Keratinocyte (primary cell): Measurements from ENCODE around the gene FHOD1.

Experiments used
- EZH2 ChIP-seq: IDR thresholded peaks from one replicate; pipeline ENCODE4 v1.6.1; 2012; ENCODE audit warnings: inconsistent platforms, mild to moderate bottlenecking, low read length, moderate library complexity
- TF ChIP-seq, protein P1 (sequence below), 3 experiments: IDR thresholded peaks in 1 of 3; conservative IDR thresholded peaks in 1 of 3; optimal IDR thresholded peaks in 1 of 3; 2 replicates in 2 of 3; 3 replicates in 1 of 3; pipeline versions ENCODE3 to v1.5.1; 2011; ENCODE audit warnings: low read length in 3 of 3, mild to moderate bottlenecking in 3 of 3, moderate library complexity in 2 of 3, control low read depth in 1 of 3, inconsistent platforms in 1 of 3; ENCODE audit not compliant: insufficient read depth in 2 of 3; ENCODE audit errors: extremely low read depth in 1 of 3

- TF ChIP-seq, protein P1, sequence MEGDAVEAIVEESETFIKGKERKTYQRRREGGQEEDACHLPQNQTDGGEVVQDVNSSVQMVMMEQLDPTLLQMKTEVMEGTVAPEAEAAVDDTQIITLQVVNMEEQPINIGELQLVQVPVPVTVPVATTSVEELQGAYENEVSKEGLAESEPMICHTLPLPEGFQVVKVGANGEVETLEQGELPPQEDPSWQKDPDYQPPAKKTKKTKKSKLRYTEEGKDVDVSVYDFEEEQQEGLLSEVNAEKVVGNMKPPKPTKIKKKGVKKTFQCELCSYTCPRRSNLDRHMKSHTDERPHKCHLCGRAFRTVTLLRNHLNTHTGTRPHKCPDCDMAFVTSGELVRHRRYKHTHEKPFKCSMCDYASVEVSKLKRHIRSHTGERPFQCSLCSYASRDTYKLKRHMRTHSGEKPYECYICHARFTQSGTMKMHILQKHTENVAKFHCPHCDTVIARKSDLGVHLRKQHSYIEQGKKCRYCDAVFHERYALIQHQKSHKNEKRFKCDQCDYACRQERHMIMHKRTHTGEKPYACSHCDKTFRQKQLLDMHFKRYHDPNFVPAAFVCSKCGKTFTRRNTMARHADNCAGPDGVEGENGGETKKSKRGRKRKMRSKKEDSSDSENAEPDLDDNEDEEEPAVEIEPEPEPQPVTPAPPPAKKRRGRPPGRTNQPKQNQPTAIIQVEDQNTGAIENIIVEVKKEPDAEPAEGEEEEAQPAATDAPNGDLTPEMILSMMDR (optimal IDR thresholded peaks at IDR 0.05 in 1 of 3, IDR thresholded peaks at IDR 0.05 in 1 of 3, conservative IDR thresholded peaks at IDR 0.05 in 1 of 3; ENCODE audit: extremely low read depth in 1 of 3, insufficient read depth in 2 of 3, low read length in 3 of 3), result no peak
- TF ChIP-seq EZH2, result no peak
Measured at GRCh38 chr16:67264866-67265265, 17.6 kb upstream of the FHOD1 start.
